IMR-90 (cell line): Measurements from ENCODE around the gene MICAL1. TPM values are rescaled to one million over a fixed set of nuclear protein-coding genes. Genes with fewer than 3 reads are reported as not detected.

ENCODE experiments used
- ATAC-seq: fragments of 200-7000 bp; cut with Tn5 transposase; 2 replicates; pipeline ENCODE4 v1.9.1; 2020; ENCODE audit warnings: low read depth, mild to moderate bottlenecking, moderate library complexity
- BruUV-seq: library from RNA; stranded (reverse); fragments of 400-500 nt; replicated peaks from 2 replicates; lab custom pipeline; 2021; lab: Mats Ljungman, UMichigan
- CTCF ChIA-PET: fragments of 300-600 bp; formaldehyde crosslinking; extraction: SDS; loops from one replicate; lab custom pipeline; 2021; ENCODE audit warnings: antibody characterized with exemption; lab: Yijun Ruan, JAX
- POLR2A ChIA-PET: fragments of 300-600 bp; sonication (Branson Sonifier 250); formaldehyde crosslinking; loops from one replicate; lab custom pipeline; 2022; ENCODE audit warnings: antibody characterized with exemption; ENCODE audit not compliant: unreplicated experiment; lab: Charles Lee
- DNase-seq: peaks from one replicate; pipeline ENCODE4 v3.0.0; 2013
- H2AFZ ChIP-seq: replicated peaks from 2 replicates; pipeline ENCODE3; 2013; ENCODE audit warnings: low read length, mild to moderate bottlenecking; ENCODE audit not compliant: poor library complexity
- H2AK5ac ChIP-seq: 2 replicates; pipeline ENCODE4 v1.6.1; 2013; ENCODE audit warnings: low read depth, low read length, inconsistent platforms
- H2AK9ac ChIP-seq: replicated peaks from 2 replicates; pipeline ENCODE3; 2013; ENCODE audit warnings: mild to moderate bottlenecking, low read depth, low read length, moderate library complexity; ENCODE audit not compliant: poor library complexity
- H2BK120ac ChIP-seq: 2 replicates; pipeline ENCODE4 v1.6.1; 2013; ENCODE audit warnings: low read depth, low read length, inconsistent platforms
- H2BK15ac ChIP-seq: 3 replicates; pipeline ENCODE4 v1.6.1; 2013; ENCODE audit warnings: low read depth, low read length, inconsistent platforms
- H2BK20ac ChIP-seq: 2 replicates; pipeline ENCODE4 v1.6.1; 2013; ENCODE audit warnings: low read depth, mild to moderate bottlenecking, inconsistent platforms, low read length, moderate library complexity
- H2BK5ac ChIP-seq: 2 replicates; pipeline ENCODE4 v1.6.1; 2013; ENCODE audit warnings: mild to moderate bottlenecking, low read depth, low read length, inconsistent platforms; ENCODE audit not compliant: poor library complexity, severe bottlenecking
- H3K14ac ChIP-seq: replicated peaks from 2 replicates; pipeline ENCODE4 v1.6.1; 2013; ENCODE audit warnings: low read depth, low read length, inconsistent platforms
- H3K18ac ChIP-seq: 2 replicates; pipeline ENCODE4 v1.6.1; 2013; ENCODE audit warnings: low read depth, low read length, control low read depth
- H3K23ac ChIP-seq: 2 replicates; pipeline ENCODE4 v1.6.1; 2013; ENCODE audit warnings: low read depth, low read length, inconsistent platforms
- H3K27ac ChIP-seq: 2 replicates; pipeline ENCODE4 v1.5.1; 2013; ENCODE audit warnings: mild to moderate bottlenecking, control low read depth, low read length; ENCODE audit not compliant: insufficient read depth
- H3K27me3 ChIP-seq: 2 replicates; pipeline ENCODE4 v1.6.1; 2013; ENCODE audit warnings: low read length; ENCODE audit not compliant: control insufficient read depth, insufficient read depth
- H3K36me3 ChIP-seq: 2 replicates; pipeline ENCODE4 v1.6.1; 2013; ENCODE audit warnings: low read length, mixed read lengths; ENCODE audit not compliant: control insufficient read depth, insufficient read depth
- H3K4ac ChIP-seq: 2 replicates; pipeline ENCODE4 v1.6.1; 2013; ENCODE audit warnings: low read depth, low read length, inconsistent platforms
- H3K4me1 ChIP-seq: 2 replicates; pipeline ENCODE4 v1.6.1; 2013; ENCODE audit warnings: low read length, mixed read lengths; ENCODE audit not compliant: control insufficient read depth, insufficient read depth
- H3K4me2 ChIP-seq: 2 replicates; pipeline ENCODE4 v1.6.1; 2013; ENCODE audit warnings: low read depth, mild to moderate bottlenecking, control low read depth, low read length, moderate library complexity
- H3K4me3 ChIP-seq: 2 replicates; pipeline ENCODE4 v1.5.1; 2013; ENCODE audit warnings: low read depth, mild to moderate bottlenecking, control low read depth, low read length, moderate library complexity; ENCODE audit not compliant: insufficient read depth
- H3K56ac ChIP-seq: 2 replicates; pipeline ENCODE4 v1.6.1; 2013; ENCODE audit warnings: low read length, inconsistent platforms; ENCODE audit not compliant: insufficient read depth; ENCODE audit errors: extremely low read depth
- H3K79me1 ChIP-seq, 2 experiments: 2 replicates each; pipeline ENCODE4 v1.6.1; 2013; ENCODE audit warnings: low read length in 2 of 2, inconsistent platforms in 1 of 2, low read depth in 1 of 2
- H3K9ac ChIP-seq: 2 replicates; pipeline ENCODE4 v1.6.1; 2013; ENCODE audit warnings: low read depth, low read length, control low read depth
- H3K9me1 ChIP-seq: 2 replicates; pipeline ENCODE4 v1.6.1; 2013; ENCODE audit warnings: low read length, inconsistent platforms; ENCODE audit not compliant: insufficient read depth
- H3K9me3 ChIP-seq: 2 replicates; pipeline ENCODE4 v1.6.1; 2013; ENCODE audit warnings: low read length; ENCODE audit not compliant: control insufficient read depth, insufficient read depth
- H4K20me1 ChIP-seq: 2 replicates; pipeline ENCODE4 v1.6.1; 2013; ENCODE audit warnings: low read length, inconsistent platforms; ENCODE audit not compliant: insufficient read depth
- H4K5ac ChIP-seq: 2 replicates; pipeline ENCODE4 v1.6.1; 2013; ENCODE audit warnings: mild to moderate bottlenecking, low read depth, low read length, control low read depth
- H4K8ac ChIP-seq, 2 experiments: 2 replicates each; pipeline ENCODE4 v1.6.1; 2013; ENCODE audit warnings: low read depth in 2 of 2, low read length in 2 of 2, control low read depth in 1 of 2, inconsistent platforms in 1 of 2
- H4K91ac ChIP-seq: 2 replicates; pipeline ENCODE4 v1.6.1; 2013; ENCODE audit warnings: low read depth, low read length, inconsistent platforms; ENCODE audit not compliant: insufficient read depth
- CHD1 ChIP-seq: IDR thresholded peaks from 2 replicates; pipeline ENCODE4 v1.6.1; 2012; ENCODE audit warnings: low read depth, low read length, improper control_type of control experiment
- WGBS, 2 experiments: methylation state at CpG; one replicate each; pipeline versions ENCODE4 v1.1.5 to v1.1.7; 2013; ENCODE audit warnings: missing lambda C conversion rate in 2 of 2; ENCODE audit not compliant: insufficient read length in 1 of 2; ENCODE audit errors: extremely low coverage in 2 of 2; 5-methylcytosine and 5-hydroxymethylcytosine counted together
- dilution Hi-C: fragments of 300-500 bp; cut with HindIII; formaldehyde crosslinking; loops from one replicate; pipeline ENCODE4 v1.14.3; 2018; ENCODE audit warnings: low sequenced_read_pairs; ENCODE audit not compliant: unreplicated experiment
- in situ Hi-C: fragments of 300-500 bp; cut with MboI; formaldehyde crosslinking; loops from 3 replicates; pipeline ENCODE4 v1.14.3; 2019; ENCODE audit warnings: low sequenced_read_pairs, inconsistent platforms, mixed read lengths
- intact Hi-C: fragments of 100-400 bp; cut with micrococcal nuclease; formaldehyde crosslinking; loops from 2 replicates; pipeline ENCODE4 v1.10.0; 2022
- polyA plus RNA-seq, 3 experiments: library from polyadenylated mRNA; depleted of rRNA; stranded (reverse); fragments of >200 nt; gene quantifications; 2 replicates each; pipeline ENCODE4 v1.2.3, GENCODE V29; 2012; ENCODE audit warnings: low replicate concordance in 1 of 3
- total RNA-seq: library from RNA; depleted of rRNA; stranded (reverse); fragments of >200 nt; gene quantifications from 2 replicates; pipeline ENCODE4 v1.2.3, GENCODE V29; 2012

MICAL1 gene
- total and polyA plus RNA-seq, 2 of the 4 experiments (the other 2 are of a cell fraction), result 30.5 to 57.1 TPM

DNA sequence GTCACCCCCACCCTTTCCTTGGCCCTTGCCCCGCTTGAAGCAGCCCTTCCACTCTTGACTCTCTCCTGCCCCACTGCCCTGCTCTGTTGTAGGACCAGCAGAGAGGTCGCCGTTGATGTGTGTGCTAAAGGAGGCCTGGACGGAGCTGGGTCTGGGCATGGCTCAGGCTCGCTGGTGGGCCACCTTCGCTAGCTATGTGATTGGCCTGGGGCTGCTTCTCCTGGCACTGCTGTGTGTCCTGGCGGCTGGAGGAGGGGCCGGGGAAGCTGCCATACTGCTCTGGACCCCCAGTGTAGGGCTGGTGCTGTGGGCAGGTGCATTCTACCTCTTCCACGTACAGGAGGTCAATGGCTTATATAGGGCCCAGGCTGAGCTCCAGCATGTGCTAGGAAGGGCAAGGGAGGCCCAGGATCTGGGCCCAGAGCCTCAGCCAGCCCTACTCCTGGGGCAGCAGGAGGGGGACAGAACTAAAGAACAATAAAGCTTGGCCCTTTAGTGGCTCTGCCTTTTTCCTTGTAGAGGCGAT is 12.1 kb downstream of the MICAL1 start:
- Histone ChIP-seq H3K9ac (no peak overlapping the region), H3K36me3 (peaks cover 50% of the 10 kb centered on the region), H3K14ac (no peak overlapping the region), H4K5ac (no peak overlapping the region), H4K8ac (no peak overlapping the region), H2BK5ac (no peak overlapping the region), H2BK15ac (no peak overlapping the region), H3K4ac (no peak overlapping the region), H3K9me1 (peaks cover 13% of the 10 kb centered on the region), H3K4me2 (no peak overlapping the region), H3K4me3 (no peak overlapping the region), H3K9me3 (no peaks in the 10 kb centered on the region), H4K91ac (no peak overlapping the region), H2BK120ac (no peak overlapping the region), H3K23ac (no peak overlapping the region), H4K20me1 (0 out of 2 replicates have a peak, but pooled peaks cover 7% of the 10 kb centered on the region), H3K4me1 (peaks cover 8% of the 10 kb centered on the region), H3K18ac (no peak overlapping the region), H2AK5ac (no peak overlapping the region), H3K27me3 (no peaks in the 10 kb centered on the region), H2AK9ac (no peak overlapping the region), H3K27ac (no peak overlapping the region), H2BK20ac (no peak overlapping the region), H3K56ac (no peak overlapping the region), H2AFZ (no peak overlapping the region), H3K79me1 (peaks cover 0 to 16% of the 10 kb centered on the region in 2 experiments; a peak in 3 of 4 replicates)
- dilution Hi-C loops (no loop called here), in situ Hi-C loops (no loop called here), intact Hi-C loops (no loop called here)
- CTCF ChIA-PET, result no interaction called here
- ATAC-seq, result no peak
- POLR2A ChIA-PET, result no interaction called here
- no peak for TF ChIP-seq CHD1
- BruUV-seq, result no TSS peak
- DNase-seq, result no peak
- WGBS, 2 experiments, result 92% methylated on average over 6 of the region's 10 CpGs; no CpG with 5 or more reads in 1 of the 2 experiments
